Stimulated activated CD4-positive, alpha-beta T cell treated with anti-CD3 and anti-CD28 coated beads, TNF-alpha, amount 100 ng/mL, for 48 hours (primary cell): ENCODE measurements around the gene SVIL.
A peak's percentile ranks its signal among the peaks of the same experiment; 100 is the strongest.
"Not testable (repeated sequence)": the region's sequence is repeated elsewhere in the genome, so short reads cannot be mapped to it uniquely, and the experiment has no call there.

Source experiments
- DNase-seq, 3 donors: peaks; one replicate each; pipeline ENCODE4 v3.0.0-alpha.2; 2020; ENCODE audit warnings: low read depth in 3 of 3

SVIL gene

GRCh38 chr10:29455095-29455494, 179.7 kb downstream of the SVIL start:
- DNase-seq: no peak

- no peak for DNase-seq
These were observed 180.5 kb downstream of the SVIL start for GRCh38 chr10:29454250-29454649.

- no peak for DNase-seq
These were observed 182.2 kb downstream of the SVIL start for GRCh38 chr10:29452546-29452945.

- DNase-seq: no peak
These were observed 182.8 kb downstream of the SVIL start for GRCh38 chr10:29451946-29452345.

- no peak for DNase-seq
These were observed 184.4 kb downstream of the SVIL start for GRCh38 chr10:29450405-29450804.

- DNase-seq: peak; percentile 48 to 70 (median 66)
These were observed 185.8 kb downstream of the SVIL start for GRCh38 chr10:29448756-29449592.

GRCh38 chr10:29448125-29448524, 186.6 kb downstream of the SVIL start:
- no peak for DNase-seq

GRCh38 chr10:29446327-29446726, 188.4 kb downstream of the SVIL start:
- DNase-seq: no peak

GRCh38 chr10:29443745-29444523, 190.8 kb downstream of the SVIL start:
- no peak for DNase-seq

- DNase-seq: no peak
These were observed 193.8 kb downstream of the SVIL start for GRCh38 chr10:29440981-29441380.

GRCh38 chr10:29439005-29439404, 195.8 kb downstream of the SVIL start:
- DNase-seq: not testable (repeated sequence)

- DNase-seq: no peak
These were observed 196.5 kb downstream of the SVIL start for GRCh38 chr10:29438271-29438670.

- DNase-seq: no peak
These were observed 196.9 kb downstream of the SVIL start for GRCh38 chr10:29437871-29438270.

- no peak for DNase-seq
These were observed 198.8 kb downstream of the SVIL start for GRCh38 chr10:29435809-29436501.

GRCh38 chr10:29434111-29434510, 200.7 kb downstream of the SVIL start:
- no peak for DNase-seq

- DNase-seq: no peak
These were observed 203.1 kb downstream of the SVIL start for GRCh38 chr10:29431711-29432110.

- no peak for DNase-seq
These were observed 204.7 kb downstream of the SVIL start for GRCh38 chr10:29430101-29430500.

- no peak for DNase-seq
These were observed 206.3 kb downstream of the SVIL start for GRCh38 chr10:29428486-29428885.

GRCh38 chr10:29427667-29428066, 207.1 kb downstream of the SVIL start:
- no peak for DNase-seq

- no peak for DNase-seq
These were observed 208.4 kb downstream of the SVIL start for GRCh38 chr10:29426420-29426819.

GRCh38 chr10:29424017-29424416, 210.8 kb downstream of the SVIL start:
- DNase-seq: no peak

- no peak for DNase-seq
These were observed 214.0 kb downstream of the SVIL start for GRCh38 chr10:29420744-29421143.
